MM.1S (cell line): ENCODE data around the gene SREBF1.

Source experiments
- DNase-seq: peaks from one replicate; pipeline ENCODE4 v3.0.0-alpha.2; 2015
- H2AFZ ChIP-seq: fragments of 300-600 bp; sonication (generic); 2 replicates; pipeline ENCODE4 v1.6.0; 2016; ENCODE audit warnings: antibody characterized with exemption, low read length
- H3F3A ChIP-seq: fragments of 300-600 bp; sonication (generic); 2 replicates; pipeline ENCODE4 v1.6.1; 2016; ENCODE audit warnings: mild to moderate bottlenecking, antibody characterized with exemption, low read length, moderate library complexity, mixed read lengths; ENCODE audit not compliant: insufficient read depth
- H3K27ac ChIP-seq: fragments of 300-600 bp; sonication (generic); 2 replicates; pipeline ENCODE4 v1.5.1; 2016; ENCODE audit warnings: mild to moderate bottlenecking, low read length
- H3K27me3 ChIP-seq: fragments of 300-600 bp; sonication (generic); replicated peaks from 2 replicates; pipeline ENCODE4 v1.6.0; 2016; ENCODE audit warnings: low read length; ENCODE audit not compliant: insufficient read depth
- H3K36me3 ChIP-seq: fragments of 300-600 bp; sonication (generic); replicated peaks from 2 replicates; pipeline ENCODE4 v1.6.1; 2016; ENCODE audit warnings: mild to moderate bottlenecking, low read length, mixed read lengths; ENCODE audit not compliant: insufficient read depth
- H3K4me1 ChIP-seq: fragments of 300-600 bp; sonication (generic); 2 replicates; pipeline ENCODE4 v1.6.1; 2016; ENCODE audit warnings: low read length, mixed read lengths
- H3K4me2 ChIP-seq: fragments of 300-600 bp; sonication (generic); 2 replicates; pipeline ENCODE4 v1.6.0; 2016; ENCODE audit warnings: low read depth, low read length
- H3K4me3 ChIP-seq: fragments of 300-600 bp; sonication (generic); 2 replicates; pipeline ENCODE4 v1.5.1; 2016; ENCODE audit warnings: low read length, mixed read lengths
- H3K79me2 ChIP-seq: fragments of 300-600 bp; sonication (generic); 2 replicates; pipeline ENCODE4 v1.6.1; 2016; ENCODE audit warnings: mixed run types, low read length, mixed read lengths
- H3K9ac ChIP-seq: fragments of 300-600 bp; sonication (generic); 2 replicates; pipeline ENCODE4 v1.6.1; 2016; ENCODE audit warnings: low read length, mixed read lengths
- H3K9me2 ChIP-seq: fragments of 300-600 bp; sonication (generic); replicated peaks from 2 replicates; pipeline ENCODE4 v1.6.1; 2016; ENCODE audit warnings: mild to moderate bottlenecking, low read length, mixed read lengths; ENCODE audit not compliant: insufficient read depth
- H3K9me3 ChIP-seq: fragments of 300-600 bp; sonication (generic); replicated peaks from 2 replicates; pipeline ENCODE4 v1.6.1; 2016; ENCODE audit warnings: mild to moderate bottlenecking, low read length, mixed read lengths; ENCODE audit not compliant: insufficient read depth
- H4K20me1 ChIP-seq: fragments of 300-600 bp; sonication (generic); 2 replicates; pipeline ENCODE4 v1.6.1; 2016; ENCODE audit warnings: mild to moderate bottlenecking, low read length, moderate library complexity, mixed read lengths; ENCODE audit not compliant: insufficient read depth
- EZH2 ChIP-seq: fragments of 300-600 bp; sonication (generic); optimal IDR thresholded peaks from 2 replicates; pipeline ENCODE3; 2017; ENCODE audit warnings: low read depth, mild to moderate bottlenecking, antibody characterized with exemption, low read length, mixed read lengths
- EZH2phosphoT487 ChIP-seq: fragments of 300-600 bp; sonication (generic); IDR thresholded peaks from 2 replicates; pipeline ENCODE4 v1.6.1; 2018; ENCODE audit warnings: antibody characterized with exemption, low read length
- TF ChIP-seq, protein P1 (sequence below): fragments of 300-600 bp; sonication (generic); IDR thresholded peaks from 2 replicates; pipeline ENCODE4 v1.5.1; 2016; ENCODE audit warnings: antibody characterized with exemption, low read length, mixed read lengths

The SREBF1 gene

DNA sequence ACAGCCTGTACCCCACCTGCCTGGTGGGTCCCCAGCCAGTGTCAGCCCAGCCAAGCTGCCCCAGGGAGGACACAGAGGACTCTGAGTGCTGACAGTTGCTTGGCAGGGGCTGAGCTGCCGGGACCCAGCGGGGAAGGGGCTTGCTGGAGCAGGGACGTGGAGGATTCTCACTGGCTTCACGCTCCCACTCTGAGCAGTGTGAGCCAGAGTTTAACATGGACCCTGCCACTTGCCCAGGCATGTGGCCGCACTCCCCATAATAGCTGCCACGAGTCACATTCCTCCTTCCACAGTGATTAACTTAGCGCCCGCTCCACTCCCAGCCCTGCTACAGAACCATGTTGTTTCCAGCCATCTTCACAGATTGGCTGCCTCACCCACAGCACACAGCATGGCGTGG is 31.2 kb downstream of the SREBF1 start:
- no peaks in the 10 kb centered on the region for H4K20me1 ChIP-seq
- DNase-seq: no peak
- H3K4me2 ChIP-seq: no peak overlapping the region
- no peaks in the 10 kb centered on the region for H3K36me3 ChIP-seq
- no peak overlapping the region for H3K4me3 ChIP-seq
- no peak overlapping the region for H2AFZ ChIP-seq
- no peaks in the 10 kb centered on the region for H3K9me2 ChIP-seq
- no peak for TF ChIP-seq EZH2
- TF ChIP-seq, protein P1, sequence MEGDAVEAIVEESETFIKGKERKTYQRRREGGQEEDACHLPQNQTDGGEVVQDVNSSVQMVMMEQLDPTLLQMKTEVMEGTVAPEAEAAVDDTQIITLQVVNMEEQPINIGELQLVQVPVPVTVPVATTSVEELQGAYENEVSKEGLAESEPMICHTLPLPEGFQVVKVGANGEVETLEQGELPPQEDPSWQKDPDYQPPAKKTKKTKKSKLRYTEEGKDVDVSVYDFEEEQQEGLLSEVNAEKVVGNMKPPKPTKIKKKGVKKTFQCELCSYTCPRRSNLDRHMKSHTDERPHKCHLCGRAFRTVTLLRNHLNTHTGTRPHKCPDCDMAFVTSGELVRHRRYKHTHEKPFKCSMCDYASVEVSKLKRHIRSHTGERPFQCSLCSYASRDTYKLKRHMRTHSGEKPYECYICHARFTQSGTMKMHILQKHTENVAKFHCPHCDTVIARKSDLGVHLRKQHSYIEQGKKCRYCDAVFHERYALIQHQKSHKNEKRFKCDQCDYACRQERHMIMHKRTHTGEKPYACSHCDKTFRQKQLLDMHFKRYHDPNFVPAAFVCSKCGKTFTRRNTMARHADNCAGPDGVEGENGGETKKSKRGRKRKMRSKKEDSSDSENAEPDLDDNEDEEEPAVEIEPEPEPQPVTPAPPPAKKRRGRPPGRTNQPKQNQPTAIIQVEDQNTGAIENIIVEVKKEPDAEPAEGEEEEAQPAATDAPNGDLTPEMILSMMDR: no peak
- TF ChIP-seq EZH2phosphoT487: no peak
- no peaks in the 10 kb centered on the region for H3K9me3 ChIP-seq
- H3K4me1 ChIP-seq: peaks cover 16% of the 10 kb centered on the region
- H3K9ac ChIP-seq: no peak overlapping the region
- H3K27me3 ChIP-seq: no peaks in the 10 kb centered on the region
- no peak overlapping the region for H3K27ac ChIP-seq
- no peaks in the 10 kb centered on the region for H3K79me2 ChIP-seq
- peaks cover 13% of the 10 kb centered on the region for H3F3A ChIP-seq

DNA sequence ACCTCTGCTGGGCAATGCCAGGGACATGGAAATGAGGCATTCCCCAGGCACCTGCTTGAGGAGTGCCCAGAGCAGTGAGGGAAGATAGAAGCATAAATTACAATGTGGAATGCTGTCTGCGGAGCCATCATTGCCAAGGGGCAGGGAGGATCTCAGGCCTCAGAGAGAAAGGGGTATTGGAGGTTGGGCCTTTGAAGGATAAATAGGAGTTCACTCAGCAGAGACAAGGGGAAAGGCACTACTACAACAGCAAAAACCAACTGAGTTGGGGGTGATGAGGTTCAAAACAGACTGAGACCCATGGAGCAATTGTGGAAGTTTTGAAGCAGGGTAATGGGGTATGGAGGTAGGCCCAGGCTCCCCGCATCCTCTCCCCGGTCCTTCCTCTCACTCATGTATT is 32.8 kb downstream of the SREBF1 start:
- Histone ChIP-seq H3K9me2 (no peaks in the 10 kb centered on the region), H3K4me1 (peaks cover 11% of the 10 kb centered on the region), H3K9me3 (no peaks in the 10 kb centered on the region), H3K27me3 (no peaks in the 10 kb centered on the region), H3K4me3 (no peak overlapping the region), H3K9ac (no peak overlapping the region), H3K79me2 (no peaks in the 10 kb centered on the region), H2AFZ (no peak overlapping the region), H3K36me3 (no peaks in the 10 kb centered on the region), H3K4me2 (no peak overlapping the region), H3F3A (peaks cover 6% of the 10 kb centered on the region), H3K27ac (no peak overlapping the region), H4K20me1 (no peaks in the 10 kb centered on the region)
- no peak for DNase-seq
- TF ChIP-seq EZH2phosphoT487 (no peak), EZH2 (no peak)
- TF ChIP-seq, protein P1: no peak

DNA sequence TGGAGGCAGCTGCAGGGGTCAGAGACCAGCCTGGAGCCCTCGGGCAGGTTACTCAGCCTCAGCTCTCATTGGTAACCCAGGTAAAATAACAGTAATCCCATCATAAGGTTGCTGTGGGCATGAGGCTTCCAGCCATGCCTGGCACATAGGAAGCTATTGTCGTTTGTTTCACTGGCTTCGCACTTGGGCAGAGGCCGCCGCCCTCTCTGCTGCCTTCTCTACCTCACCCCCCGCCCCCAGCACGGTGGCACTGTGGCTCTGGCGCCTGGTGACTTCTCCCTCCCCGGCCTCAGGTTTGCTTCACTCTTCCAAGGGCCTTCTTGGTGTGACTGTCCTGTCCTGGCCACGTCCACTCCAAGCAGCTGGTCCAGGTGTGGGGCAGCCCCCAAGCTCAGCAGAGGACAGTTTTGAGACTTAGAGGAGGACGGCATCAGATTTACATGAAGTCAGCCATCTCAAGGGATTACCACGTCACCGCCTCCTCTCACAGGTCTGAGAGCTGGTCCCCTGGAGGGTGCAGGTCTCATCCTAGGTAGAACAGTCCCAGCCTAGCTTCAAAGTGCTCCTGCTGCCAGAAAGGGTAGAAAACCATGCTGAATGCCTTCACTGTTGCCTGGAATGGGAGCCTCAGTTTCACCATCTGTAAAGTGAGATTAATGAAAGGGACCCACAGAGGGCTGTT is 34.8 kb downstream of the SREBF1 start:
- no peak overlapping the region for H3K9ac ChIP-seq
- no peaks in the 10 kb centered on the region for H3K4me1 ChIP-seq
- H3K36me3 ChIP-seq: no peaks in the 10 kb centered on the region
- H2AFZ ChIP-seq: no peak overlapping the region
- no peaks in the 10 kb centered on the region for H3K9me2 ChIP-seq
- no peak overlapping the region for H3K27ac ChIP-seq
- H3K4me2 ChIP-seq: no peak overlapping the region
- no peak for DNase-seq
- H3K27me3 ChIP-seq: no peaks in the 10 kb centered on the region
- TF ChIP-seq EZH2phosphoT487 (no peak), EZH2 (no peak)
- TF ChIP-seq, protein P1: no peak
- no peaks in the 10 kb centered on the region for H4K20me1 ChIP-seq
- H3K9me3 ChIP-seq: no peaks in the 10 kb centered on the region
- no peak overlapping the region for H3K4me3 ChIP-seq
- H3F3A ChIP-seq: no peaks in the 10 kb centered on the region
- H3K79me2 ChIP-seq: no peaks in the 10 kb centered on the region
